Calu3 (cell line): Measurements from ENCODE around the gene FGF3. TPM values are rescaled to one million over a fixed set of nuclear protein-coding genes. Genes with fewer than 3 reads are reported as not detected.

ENCODE experiments used
- BruUV-seq: library from RNA; stranded (reverse); fragments of 400-500 nt; replicated peaks from 2 replicates; lab custom pipeline; 2021; lab: Mats Ljungman, UMichigan
- CTCF ChIA-PET: fragments of 300-600 bp; sonication (Branson Sonifier 250); formaldehyde crosslinking; loops from one replicate; lab custom pipeline; 2022; ENCODE audit warnings: antibody characterized with exemption; lab: Charles Lee
- DNase-seq: peaks from one replicate; pipeline ENCODE4 v3.0.0; 2022
- H3K27ac Mint-ChIP-seq: one replicate; pipeline ENCODE4 v1.8.0; 2022; ENCODE audit warnings: mixed read lengths; ENCODE audit not compliant: unreplicated experiment
- H3K27me3 Mint-ChIP-seq: one replicate; pipeline ENCODE4 v1.8.0; 2022; ENCODE audit warnings: mixed read lengths; ENCODE audit not compliant: unreplicated experiment
- H3K36me3 Mint-ChIP-seq: one replicate; pipeline ENCODE4 v1.8.0; 2022; ENCODE audit warnings: mild to moderate bottlenecking, moderate library complexity, mixed read lengths; ENCODE audit not compliant: insufficient read depth, unreplicated experiment
- H3K4me1 Mint-ChIP-seq: one replicate; pipeline ENCODE4 v1.8.0; 2022; ENCODE audit warnings: mild to moderate bottlenecking, low read depth, mixed read lengths; ENCODE audit not compliant: unreplicated experiment
- H3K4me3 Mint-ChIP-seq: one replicate; pipeline ENCODE4 v1.8.0; 2022; ENCODE audit warnings: mild to moderate bottlenecking, low read depth, moderate library complexity, mixed read lengths; ENCODE audit not compliant: unreplicated experiment
- H3K9me3 Mint-ChIP-seq: one replicate; pipeline ENCODE4 v1.8.0; 2022; ENCODE audit warnings: low read depth, mixed read lengths; ENCODE audit not compliant: unreplicated experiment
- CTCF ChIP-seq: fragments of 200-600 bp; IDR thresholded peaks from one replicate; pipeline ENCODE4 v1.8.0; 2022; ENCODE audit warnings: antibody characterized with exemption; ENCODE audit not compliant: unreplicated experiment
- intact Hi-C: fragments of 100-400 bp; cut with micrococcal nuclease; formaldehyde crosslinking; loops from one replicate; pipeline ENCODE4 v1.10.0; 2022; ENCODE audit not compliant: unreplicated experiment
- total RNA-seq: library from RNA; stranded (reverse); gene quantifications from 2 replicates; pipeline ENCODE4 v1.2.3, GENCODE V29; 2022

The FGF3 gene
- total RNA-seq, 1 experiment from 2014 or later: not detected

DNA sequence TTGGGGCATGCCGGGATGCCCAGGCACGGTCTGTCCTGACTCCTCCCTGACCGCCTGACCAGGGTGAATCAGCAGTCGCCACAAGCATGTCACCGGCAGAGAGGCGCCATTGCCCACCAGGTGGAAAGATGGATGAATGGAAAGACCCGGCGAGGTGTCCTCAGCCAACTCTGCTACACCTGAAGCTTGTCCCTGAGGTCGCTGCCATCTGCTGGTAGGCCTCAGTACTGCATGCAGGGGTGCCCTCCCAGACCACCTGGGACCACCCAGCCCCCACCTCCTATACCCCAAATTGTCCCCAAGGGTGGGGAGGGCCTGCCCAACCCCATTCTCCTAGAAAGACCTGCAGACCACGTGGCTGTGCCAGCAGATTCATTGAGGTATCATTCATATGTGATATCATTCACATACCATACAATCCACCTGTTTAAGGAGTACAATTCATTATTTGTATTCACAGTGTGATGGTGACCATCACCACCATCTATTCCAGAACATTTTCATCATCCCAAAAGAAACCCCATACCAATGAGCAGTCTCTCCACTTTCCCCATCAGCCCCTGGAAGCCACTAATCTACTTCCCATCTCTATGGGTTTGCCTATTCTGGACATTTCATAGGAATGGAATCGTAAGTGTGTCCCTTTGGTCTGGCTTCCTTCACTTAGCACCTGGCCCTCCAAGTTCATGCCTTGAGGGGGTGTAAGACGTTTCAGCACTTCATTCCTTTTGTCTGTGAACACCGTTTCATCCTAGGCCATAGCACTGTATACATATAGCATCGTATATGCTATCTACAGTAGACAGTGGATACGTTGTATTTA, 17.5 kb downstream of the FGF3 start:
- Mint-ChIP-seq H3K4me1 (no peaks in the 10 kb centered on the region), H3K4me3 (no peak overlapping the region), H3K9me3 (no peaks in the 10 kb centered on the region), H3K36me3 (peaks cover 7% of the 10 kb centered on the region), H3K27ac (no peak overlapping the region), H3K27me3 (peaks cover 1% of the 10 kb centered on the region)
- BruUV-seq: no TSS peak
- CTCF ChIA-PET: no interaction called here
- intact Hi-C loops: no loop called here
- peak; percentile 55 for DNase-seq
- peak; percentile 87 for TF ChIP-seq CTCF

DNA sequence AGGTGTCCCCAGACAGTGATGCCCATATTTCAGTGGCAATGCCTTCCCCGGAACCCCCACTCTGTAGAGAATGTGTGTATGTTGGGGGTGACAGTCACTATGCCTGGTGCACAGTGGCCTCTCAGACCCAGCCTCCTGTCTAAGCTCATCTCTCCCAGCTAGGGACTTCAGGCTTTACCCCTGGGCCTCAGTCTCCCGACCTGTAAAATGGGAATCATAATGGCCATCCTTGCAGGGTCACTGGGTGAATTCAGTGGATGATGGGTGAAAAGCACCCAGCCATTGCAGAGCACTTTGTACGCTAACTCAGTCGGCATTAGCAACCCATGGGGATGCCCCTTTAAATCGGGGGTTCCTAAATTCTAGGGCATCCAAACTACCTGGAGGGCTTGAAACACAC, 18.9 kb downstream of the FGF3 start:
- H3K4me3 Mint-ChIP-seq: no peak overlapping the region
- H3K27me3 Mint-ChIP-seq: no peaks in the 10 kb centered on the region
- intact Hi-C loops: no loop called here
- DNase-seq: no peak
- no TSS peak for BruUV-seq
- H3K27ac Mint-ChIP-seq: no peak overlapping the region
- H3K36me3 Mint-ChIP-seq: peaks cover 7% of the 10 kb centered on the region
- CTCF ChIA-PET: no interaction called here
- H3K4me1 Mint-ChIP-seq: no peaks in the 10 kb centered on the region
- TF ChIP-seq CTCF: no peak
- no peaks in the 10 kb centered on the region for H3K9me3 Mint-ChIP-seq

GRCh38 chr11:69799582-69799981, 19.6 kb downstream of the FGF3 start:
- Mint-ChIP-seq H3K4me3 (no peak overlapping the region), H3K4me1 (no peaks in the 10 kb centered on the region), H3K36me3 (peaks cover 7% of the 10 kb centered on the region), H3K9me3 (no peaks in the 10 kb centered on the region), H3K27me3 (no peaks in the 10 kb centered on the region), H3K27ac (no peak overlapping the region)
- BruUV-seq: no TSS peak
- CTCF ChIA-PET: interaction anchor here (0.6 kb wide), 1 partner anchor 57 kb away, joined by 3 read pairs; no protein-coding TSS in a partner anchor
- no peak for TF ChIP-seq CTCF
- intact Hi-C loops: no loop called here
- peak; percentile 24 for DNase-seq

DNA sequence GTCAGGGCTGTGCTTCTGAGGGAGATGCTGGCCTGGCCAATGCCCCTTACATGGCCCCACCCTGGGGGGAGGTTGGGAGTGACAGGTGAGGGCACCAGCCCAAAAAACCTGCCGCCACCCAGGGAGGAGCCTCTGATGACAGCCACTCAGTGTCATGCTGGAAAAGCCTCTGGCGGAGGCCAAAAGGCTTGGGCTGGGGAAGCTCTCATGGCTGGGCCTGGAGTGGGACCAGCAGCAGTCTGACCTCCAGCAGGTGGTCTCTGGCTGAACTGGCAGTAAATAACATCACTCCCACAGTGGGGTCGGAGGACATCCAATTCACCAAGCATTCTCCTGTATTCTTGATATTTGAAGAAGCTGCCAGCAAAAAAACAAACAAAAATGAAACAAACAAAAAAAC, 20.1 kb downstream of the FGF3 start:
- no peak overlapping the region for H3K27ac Mint-ChIP-seq
- H3K4me3 Mint-ChIP-seq: no peak overlapping the region
- H3K27me3 Mint-ChIP-seq: no peaks in the 10 kb centered on the region
- CTCF ChIA-PET: interaction anchor here (0.6 kb wide), 1 partner anchor 58 kb away, joined by 3 read pairs; no protein-coding TSS in a partner anchor
- no TSS peak for BruUV-seq
- TF ChIP-seq CTCF: no peak
- DNase-seq: no peak
- peaks cover 3% of the 10 kb centered on the region for H3K36me3 Mint-ChIP-seq
- H3K9me3 Mint-ChIP-seq: no peaks in the 10 kb centered on the region
- intact Hi-C loops: no loop called here
- no peaks in the 10 kb centered on the region for H3K4me1 Mint-ChIP-seq
